Suppressor macrophage treated with lipopolysaccharide for 4 hours (primary cell): Measurements from ENCODE around the gene KPNB1.

ENCODE experiments used
- DNase-seq: peaks from one replicate; pipeline ENCODE4 v3.0.0-alpha.2; 2020

The KPNB1 gene

GRCh38 chr17:47733047-47733673 lies 83.4 kb downstream of the KPNB1 start, which contains the start of gene TBX21:
Gene TBX21, plus strand, starts transcription at chr17:47733236. Its CDS starts 219 bp downstream, at chr17:47733455.
- DNase-seq = peak; percentile 84

GRCh38 chr17:47733674-47734410 lies 84.1 kb downstream of the KPNB1 start:
- no peak for DNase-seq

GRCh38 chr17:47735139-47735464 lies 85.4 kb downstream of the KPNB1 start:
- no peak for DNase-seq
